Lower leg skin (tissue), 3 donors: ENCODE measurements around the gene RPUSD1.

Experiments used
- POLR2A ChIP-seq, 2 donors: fragments of 450-650 bp; IDR thresholded peaks; one replicate each; pipeline ENCODE4 v1.6.1; 2016 to 2017; ENCODE audit warnings: antibody characterized with exemption in 2 of 2, mild to moderate bottlenecking in 1 of 2, moderate library complexity in 1 of 2
- TF ChIP-seq, protein P1 (sequence below), 3 donors: fragments of 450-650 bp; IDR thresholded peaks; one replicate each; pipeline ENCODE4 v1.5.1; 2016; ENCODE audit warnings: antibody characterized with exemption in 3 of 3, mild to moderate bottlenecking in 3 of 3, moderate library complexity in 2 of 3

DNA sequence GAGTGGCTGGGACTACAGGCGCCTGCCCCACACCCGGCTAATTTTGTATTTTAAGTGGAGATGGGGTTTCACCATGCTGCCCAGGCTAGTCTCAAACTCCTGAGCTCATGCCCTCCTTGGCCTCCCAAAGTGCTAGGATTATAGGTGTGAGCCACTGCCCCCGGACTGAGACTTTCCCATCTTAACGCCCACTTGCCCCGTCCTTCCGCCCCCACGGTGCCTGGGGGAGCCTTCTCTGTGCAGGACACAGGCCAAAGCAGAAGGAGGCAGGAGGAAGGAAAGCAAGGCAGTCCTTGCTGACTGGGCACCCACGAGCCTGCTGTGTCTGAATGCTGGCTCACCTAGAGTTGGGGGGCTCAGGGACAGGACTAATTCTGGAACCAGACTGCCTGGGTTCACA lies 30.0 kb upstream of the RPUSD1 start:
- TF ChIP-seq, protein P1, sequence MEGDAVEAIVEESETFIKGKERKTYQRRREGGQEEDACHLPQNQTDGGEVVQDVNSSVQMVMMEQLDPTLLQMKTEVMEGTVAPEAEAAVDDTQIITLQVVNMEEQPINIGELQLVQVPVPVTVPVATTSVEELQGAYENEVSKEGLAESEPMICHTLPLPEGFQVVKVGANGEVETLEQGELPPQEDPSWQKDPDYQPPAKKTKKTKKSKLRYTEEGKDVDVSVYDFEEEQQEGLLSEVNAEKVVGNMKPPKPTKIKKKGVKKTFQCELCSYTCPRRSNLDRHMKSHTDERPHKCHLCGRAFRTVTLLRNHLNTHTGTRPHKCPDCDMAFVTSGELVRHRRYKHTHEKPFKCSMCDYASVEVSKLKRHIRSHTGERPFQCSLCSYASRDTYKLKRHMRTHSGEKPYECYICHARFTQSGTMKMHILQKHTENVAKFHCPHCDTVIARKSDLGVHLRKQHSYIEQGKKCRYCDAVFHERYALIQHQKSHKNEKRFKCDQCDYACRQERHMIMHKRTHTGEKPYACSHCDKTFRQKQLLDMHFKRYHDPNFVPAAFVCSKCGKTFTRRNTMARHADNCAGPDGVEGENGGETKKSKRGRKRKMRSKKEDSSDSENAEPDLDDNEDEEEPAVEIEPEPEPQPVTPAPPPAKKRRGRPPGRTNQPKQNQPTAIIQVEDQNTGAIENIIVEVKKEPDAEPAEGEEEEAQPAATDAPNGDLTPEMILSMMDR (IDR thresholded peaks at IDR 0.05): no peak
- TF ChIP-seq POLR2A (IDR thresholded peaks at IDR 0.05): no peak
